Karpas-422 (cell line): ENCODE results near the gene ADAMTS13. TPM values are rescaled to one million over a fixed set of nuclear protein-coding genes. Genes with fewer than 3 reads are reported as not detected.
A peak's percentile ranks its signal among the peaks of the same experiment; 100 is the strongest.

Source experiments
- DNase-seq: peaks from one replicate; pipeline ENCODE4 v3.0.0-alpha.2; 2015
- H2AFZ ChIP-seq: fragments of 200-600 bp; sonication (generic); 2 replicates; pipeline ENCODE4 v1.6.1; 2014; ENCODE audit warnings: antibody characterized with exemption, low read length, mixed read lengths
- H3K27ac ChIP-seq: fragments of 200-600 bp; sonication (generic); 2 replicates; pipeline ENCODE4 v1.5.1; 2014; ENCODE audit warnings: mild to moderate bottlenecking, low read length, moderate library complexity
- H3K27me3 ChIP-seq: fragments of 200-600 bp; sonication (generic); 2 replicates; pipeline ENCODE4 v1.6.1; 2014; ENCODE audit warnings: low read length, mixed read lengths
- H3K36me3 ChIP-seq: fragments of 200-600 bp; sonication (generic); 2 replicates; pipeline ENCODE4 v1.6.1; 2014; ENCODE audit warnings: low read length, mixed read lengths; ENCODE audit not compliant: insufficient read depth
- H3K4me1 ChIP-seq: fragments of 200-600 bp; sonication (generic); 2 replicates; pipeline ENCODE4 v1.6.1; 2014; ENCODE audit warnings: mild to moderate bottlenecking, low read length, mixed read lengths
- H3K4me2 ChIP-seq: fragments of 200-600 bp; sonication (generic); 2 replicates; pipeline ENCODE4 v1.6.1; 2014; ENCODE audit warnings: low read length, low read depth, mild to moderate bottlenecking; ENCODE audit not compliant: poor library complexity, severe bottlenecking
- H3K4me3 ChIP-seq: fragments of 200-600 bp; sonication (generic); 2 replicates; pipeline ENCODE4 v1.5.1; 2014; ENCODE audit warnings: mild to moderate bottlenecking, antibody characterized with exemption, low read length, mixed read lengths
- H3K79me2 ChIP-seq: fragments of 200-600 bp; sonication (generic); 2 replicates; pipeline ENCODE4 v1.6.1; 2014; ENCODE audit warnings: mild to moderate bottlenecking, low read length, mixed read lengths
- H3K9ac ChIP-seq: fragments of 200-600 bp; sonication (generic); 2 replicates; pipeline ENCODE4 v1.6.0; 2014; ENCODE audit warnings: low read length
- H3K9me2 ChIP-seq: fragments of 200-600 bp; sonication (generic), shearing (Covaris generic); replicated peaks from 2 replicates; pipeline ENCODE4 v1.6.0; 2014; ENCODE audit warnings: mild to moderate bottlenecking, low read length, moderate library complexity; ENCODE audit not compliant: insufficient read depth
- H3K9me3 ChIP-seq: fragments of 300-700, 200-600 bp; sonication (generic); 2 replicates; pipeline ENCODE4 v1.6.1; 2014; ENCODE audit warnings: low read length, mixed read lengths
- H4K20me1 ChIP-seq: fragments of 200-600 bp; sonication (generic); 2 replicates; pipeline ENCODE4 v1.6.1; 2014; ENCODE audit warnings: mild to moderate bottlenecking, antibody characterized with exemption, low read length, low read depth; ENCODE audit not compliant: insufficient read depth
- total RNA-seq: library from RNA; depleted of rRNA; stranded (reverse); fragments of >200 nt; shearing (Covaris generic); gene quantifications from 2 replicates; pipeline ENCODE4 v1.2.3, GENCODE V29; 2014; ENCODE audit warnings: low replicate concordance

Gene ADAMTS13
- total RNA-seq, 1 experiment from 2014 or later = 0.34 TPM

DNA sequence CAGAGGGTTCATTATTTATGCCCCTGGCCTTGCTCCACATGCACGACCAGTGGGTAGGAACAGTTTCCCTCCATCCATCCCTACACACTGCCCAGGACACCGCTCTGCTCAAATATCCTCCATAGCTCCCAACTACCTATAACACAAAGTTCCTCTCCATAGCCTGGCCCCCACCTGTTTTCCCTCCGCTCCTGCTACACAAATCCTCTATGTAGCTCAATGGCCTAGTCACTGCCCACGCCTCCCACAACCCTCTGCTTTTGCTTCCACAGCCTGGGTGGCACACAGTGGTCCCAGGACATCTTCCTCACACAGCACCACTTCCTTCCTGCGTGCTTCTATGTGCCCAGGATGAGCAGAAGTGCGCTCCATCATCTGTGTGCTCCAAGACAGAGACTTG, 24.8 kb upstream of the ADAMTS13 start:
- Histone ChIP-seq H3K4me2 (no peak overlapping the region), H4K20me1 (no peaks in the 10 kb centered on the region), H3K27me3 (no peaks in the 10 kb centered on the region), H3K4me3 (no peak overlapping the region), H3K36me3 (no peaks in the 10 kb centered on the region), H3K27ac (no peak overlapping the region), H3K9ac (no peak overlapping the region), H2AFZ (no peak overlapping the region), H3K79me2 (no peaks in the 10 kb centered on the region), H3K9me3 (no peaks in the 10 kb centered on the region), H3K4me1 (no peaks in the 10 kb centered on the region), H3K9me2 (no peaks in the 10 kb centered on the region)
- no peak for DNase-seq

DNA sequence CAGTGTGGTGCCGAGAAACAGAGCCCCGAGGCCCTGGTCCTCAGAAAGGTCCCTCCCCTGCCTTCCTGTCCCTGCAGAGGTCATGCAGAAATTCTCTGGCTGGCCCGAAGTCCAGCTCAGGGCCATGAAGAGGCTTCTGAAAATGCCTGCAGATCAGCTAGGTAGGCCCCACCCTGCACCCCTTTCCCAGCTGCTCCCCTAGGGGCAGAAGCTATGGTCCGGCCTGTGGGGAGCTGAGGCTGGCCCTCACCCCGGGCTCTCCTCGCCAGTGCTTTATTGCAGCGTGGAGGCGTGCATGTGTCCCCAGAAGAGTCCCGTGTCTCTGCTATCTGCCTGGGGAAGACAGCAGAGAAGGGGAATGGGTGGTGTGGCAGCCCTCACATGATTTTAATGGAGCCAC, 24.3 kb upstream of the ADAMTS13 start:
- no peak overlapping the region for H2AFZ ChIP-seq
- H3K4me2 ChIP-seq = no peak overlapping the region
- no peaks in the 10 kb centered on the region; the same call in 1 of the 2 replicates for H4K20me1 ChIP-seq
- H3K4me1 ChIP-seq = no peaks in the 10 kb centered on the region
- no peak overlapping the region for H3K4me3 ChIP-seq
- H3K9me2 ChIP-seq = no peaks in the 10 kb centered on the region
- no peaks in the 10 kb centered on the region for H3K79me2 ChIP-seq
- H3K27ac ChIP-seq = no peak overlapping the region
- no peaks in the 10 kb centered on the region for H3K27me3 ChIP-seq
- no peak for DNase-seq
- H3K36me3 ChIP-seq = no peaks in the 10 kb centered on the region
- no peak overlapping the region for H3K9ac ChIP-seq
- H3K9me3 ChIP-seq = no peaks in the 10 kb centered on the region

DNA sequence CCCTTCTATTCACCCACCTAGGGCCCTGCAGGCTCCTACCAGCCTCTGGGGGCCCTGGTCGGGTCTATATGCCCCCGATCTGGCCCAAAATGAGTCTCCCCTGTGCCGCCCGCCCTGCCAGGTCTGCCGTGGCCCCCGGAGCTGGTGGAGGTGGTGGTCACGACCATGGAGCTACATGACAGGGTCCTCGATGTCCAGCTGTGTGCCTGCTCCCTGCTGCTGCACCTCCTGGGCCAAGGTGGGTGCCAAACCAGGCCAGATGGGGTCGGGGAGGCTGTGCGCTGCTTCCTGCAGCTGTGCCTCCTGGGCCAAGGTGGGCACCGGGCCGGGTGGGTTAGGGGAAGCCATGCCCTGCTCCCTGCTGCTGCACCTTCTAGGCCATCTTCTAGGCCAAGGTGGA, 21.9 kb upstream of the ADAMTS13 start:
- Histone ChIP-seq H3K9me2 (no peaks in the 10 kb centered on the region), H3K36me3 (peaks cover 4% of the 10 kb centered on the region; the same call in 1 of the 2 replicates), H2AFZ (no peak overlapping the region), H3K9me3 (no peaks in the 10 kb centered on the region), H4K20me1 (no peaks in the 10 kb centered on the region; the same call in 1 of the 2 replicates), H3K27ac (no peak overlapping the region), H3K4me3 (no peak overlapping the region), H3K4me1 (no peaks in the 10 kb centered on the region), H3K4me2 (no peak overlapping the region), H3K27me3 (no peaks in the 10 kb centered on the region), H3K9ac (no peak overlapping the region), H3K79me2 (no peaks in the 10 kb centered on the region)
- DNase-seq = no peak

DNA sequence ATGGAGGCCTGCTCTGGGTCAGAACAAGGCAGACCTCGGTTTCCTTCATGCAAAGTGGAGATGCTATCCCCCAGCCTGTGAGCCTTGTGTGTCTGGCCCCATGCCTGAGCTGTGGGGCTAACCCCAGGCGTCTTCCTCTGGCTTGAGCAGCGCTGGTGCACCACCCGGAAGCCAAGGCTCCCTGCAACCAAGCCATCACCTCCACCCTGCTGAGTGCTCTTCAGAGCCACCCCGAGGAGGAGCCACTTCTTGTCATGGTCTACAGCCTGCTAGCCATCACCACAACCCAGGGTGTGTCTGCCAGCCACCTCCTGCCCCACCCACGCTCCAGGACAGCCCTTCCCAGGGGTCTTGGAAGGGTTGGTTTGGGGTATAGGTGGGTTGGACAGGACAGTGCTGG, 20.6 kb upstream of the ADAMTS13 start:
- no peaks in the 10 kb centered on the region for H3K27me3 ChIP-seq
- peaks cover 13% of the 10 kb centered on the region; the same call in 1 of the 2 replicates for H4K20me1 ChIP-seq
- no peak overlapping the region for H3K4me3 ChIP-seq
- peaks cover 15% of the 10 kb centered on the region for H3K36me3 ChIP-seq
- H3K9me3 ChIP-seq = no peaks in the 10 kb centered on the region
- H3K27ac ChIP-seq = no peak overlapping the region
- DNase-seq = no peak
- no peak overlapping the region for H3K4me2 ChIP-seq
- H3K4me1 ChIP-seq = no peaks in the 10 kb centered on the region
- no peaks in the 10 kb centered on the region for H3K9me2 ChIP-seq
- no peak overlapping the region for H2AFZ ChIP-seq
- no peak overlapping the region for H3K9ac ChIP-seq
- H3K79me2 ChIP-seq = no peaks in the 10 kb centered on the region

DNA sequence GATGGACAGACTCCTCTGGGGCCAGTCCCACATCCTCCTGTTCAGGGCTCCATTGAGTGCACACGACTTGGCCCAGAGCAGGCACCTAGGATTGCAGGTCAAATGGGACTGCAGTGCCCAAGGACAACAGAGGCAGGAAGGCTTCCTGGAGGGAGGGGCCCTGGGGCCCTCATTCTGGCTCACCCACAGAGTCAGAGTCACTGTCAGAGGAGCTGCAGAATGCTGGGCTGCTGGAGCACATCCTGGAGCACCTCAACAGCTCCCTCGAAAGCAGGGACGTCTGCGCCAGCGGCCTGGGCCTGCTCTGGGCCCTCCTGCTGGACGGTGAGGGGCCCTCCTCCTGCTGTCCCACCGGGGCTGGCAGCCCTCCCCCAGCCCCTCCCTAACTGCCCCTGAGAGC, 19.5 kb upstream of the ADAMTS13 start:
- H3K9me3 ChIP-seq = no peaks in the 10 kb centered on the region
- no peak overlapping the region for H3K27ac ChIP-seq
- DNase-seq = no peak
- H3K79me2 ChIP-seq = no peaks in the 10 kb centered on the region
- no peaks in the 10 kb centered on the region for H3K4me1 ChIP-seq
- H3K4me3 ChIP-seq = no peak overlapping the region
- no peaks in the 10 kb centered on the region for H3K9me2 ChIP-seq
- H3K27me3 ChIP-seq = no peaks in the 10 kb centered on the region
- H4K20me1 ChIP-seq = peaks cover 15% of the 10 kb centered on the region; the same call in 1 of the 2 replicates
- H3K4me2 ChIP-seq = no peak overlapping the region
- H2AFZ ChIP-seq = no peak overlapping the region
- peaks cover 16% of the 10 kb centered on the region for H3K36me3 ChIP-seq
- no peak overlapping the region for H3K9ac ChIP-seq

DNA sequence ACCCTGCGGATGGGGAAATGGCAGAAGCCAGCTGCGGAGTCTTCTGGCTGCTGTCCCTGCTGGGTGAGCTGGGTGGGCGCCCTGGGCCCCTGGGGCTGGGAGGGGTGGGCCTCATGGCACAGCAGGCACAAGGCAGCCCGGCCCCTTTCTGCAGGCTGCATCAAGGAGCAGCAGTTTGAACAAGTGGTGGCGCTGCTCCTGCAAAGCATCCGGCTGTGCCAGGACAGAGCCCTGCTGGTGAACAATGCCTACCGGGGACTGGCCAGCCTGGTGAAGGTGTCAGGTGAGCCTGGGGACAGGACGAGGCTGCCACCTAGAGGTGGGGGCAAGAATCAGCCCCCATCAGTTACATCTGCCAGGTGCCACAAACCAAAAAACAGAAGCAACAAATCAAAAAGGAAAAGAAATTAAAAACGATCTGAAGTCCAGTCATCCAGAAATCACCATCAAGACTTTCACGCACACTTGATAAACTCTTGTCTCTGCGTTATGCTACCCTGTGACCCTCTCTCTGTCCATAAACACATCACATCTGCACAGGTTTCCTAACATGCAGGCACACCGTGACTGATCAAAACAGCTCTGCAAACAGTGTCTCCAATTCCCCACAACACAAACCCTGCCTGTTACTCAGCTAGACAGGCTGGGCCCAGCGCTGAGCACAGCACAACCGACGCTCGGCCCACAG, 18.3 kb upstream of the ADAMTS13 start:
- Histone ChIP-seq H3K79me2 (no peaks in the 10 kb centered on the region), H3K4me2 (no peak overlapping the region), H3K27ac (no peak overlapping the region), H3K9me2 (no peaks in the 10 kb centered on the region), H3K9me3 (no peaks in the 10 kb centered on the region), H3K27me3 (no peaks in the 10 kb centered on the region), H3K4me1 (no peaks in the 10 kb centered on the region), H3K36me3 (peaks cover 19% of the 10 kb centered on the region), H4K20me1 (peaks cover 17% of the 10 kb centered on the region; the same call in 1 of the 2 replicates), H3K9ac (no peak overlapping the region), H2AFZ (no peak overlapping the region), H3K4me3 (no peak overlapping the region)
- peak; percentile 89 for DNase-seq

DNA sequence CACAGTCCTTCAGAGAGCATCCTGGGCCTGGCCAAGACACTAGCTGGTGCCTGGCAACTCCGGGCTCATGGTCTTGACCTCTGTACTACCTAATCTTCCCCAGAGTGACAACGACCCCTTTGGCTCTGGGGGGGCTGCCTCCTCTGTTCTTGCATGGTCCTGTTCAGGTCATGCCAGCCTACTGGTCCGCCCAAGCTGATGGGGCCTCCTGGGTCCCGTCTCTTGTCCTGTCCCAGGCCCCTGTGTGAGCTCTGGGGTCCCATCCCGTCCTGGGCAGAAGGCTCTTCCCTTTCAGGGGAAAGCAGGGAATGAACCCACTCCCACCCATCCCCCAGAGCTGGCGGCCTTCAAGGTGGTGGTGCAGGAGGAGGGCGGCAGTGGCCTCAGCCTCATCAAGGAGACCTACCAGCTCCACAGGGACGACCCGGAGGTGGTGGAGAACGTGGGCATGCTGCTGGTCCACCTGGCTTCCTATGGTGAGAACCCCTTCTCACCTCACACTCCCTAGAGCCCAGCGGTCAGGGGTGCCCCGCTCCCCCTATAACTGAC, 17.6 kb upstream of the ADAMTS13 start:
- no peak overlapping the region for H2AFZ ChIP-seq
- H3K36me3 ChIP-seq = peaks cover 19% of the 10 kb centered on the region
- no peaks in the 10 kb centered on the region for H3K79me2 ChIP-seq
- H3K9me2 ChIP-seq = no peaks in the 10 kb centered on the region
- H3K9me3 ChIP-seq = no peaks in the 10 kb centered on the region
- no peak for DNase-seq
- no peak overlapping the region for H3K27ac ChIP-seq
- H3K27me3 ChIP-seq = no peaks in the 10 kb centered on the region
- peaks cover 17% of the 10 kb centered on the region; the same call in 1 of the 2 replicates for H4K20me1 ChIP-seq
- H3K9ac ChIP-seq = no peak overlapping the region
- no peaks in the 10 kb centered on the region for H3K4me1 ChIP-seq
- no peak overlapping the region for H3K4me2 ChIP-seq
- no peak overlapping the region for H3K4me3 ChIP-seq

DNA sequence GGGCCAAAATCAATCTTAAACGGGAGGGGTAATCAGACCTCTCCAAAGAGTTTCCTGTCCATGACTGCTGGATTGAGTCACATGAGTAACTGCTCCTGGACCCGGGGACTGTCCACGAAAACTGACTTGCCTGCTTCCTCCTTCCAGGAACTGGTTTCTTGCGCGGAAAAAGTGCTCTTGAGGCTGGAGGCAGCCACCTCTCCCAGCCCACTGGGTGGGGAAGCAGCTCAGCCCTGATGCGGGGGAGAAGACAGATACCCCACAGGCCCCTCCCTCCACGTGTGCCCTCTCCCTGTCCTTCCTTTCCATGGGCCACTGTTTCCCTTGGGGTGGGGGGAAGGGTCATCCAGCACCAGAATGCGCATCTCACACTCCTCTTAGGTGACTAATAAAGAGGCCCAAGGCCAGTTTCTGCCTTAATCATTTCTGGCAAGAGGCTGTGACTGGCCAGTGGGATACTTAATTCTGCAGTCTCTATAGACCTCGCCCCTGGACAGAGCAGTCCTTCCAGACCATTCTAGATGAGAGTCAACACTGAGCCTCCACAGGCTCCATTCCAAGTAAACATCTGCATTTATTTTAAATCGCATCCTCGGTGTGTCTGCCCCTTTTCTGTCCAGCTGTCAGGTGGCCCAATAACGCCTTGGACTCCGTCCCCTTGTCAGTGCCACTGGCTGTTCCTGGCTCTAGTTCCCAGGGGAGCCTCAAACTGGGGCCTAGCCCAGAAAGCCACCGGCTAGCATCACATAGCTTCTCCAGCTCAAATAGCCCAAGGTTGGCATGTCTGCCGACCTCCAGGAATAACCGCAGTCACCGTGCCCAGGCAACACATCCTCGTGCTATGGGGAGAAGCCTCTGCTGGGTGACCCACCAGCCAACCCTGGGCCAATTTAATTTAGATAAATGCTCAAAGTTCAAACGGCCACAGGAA, 16.4 kb upstream of the ADAMTS13 start:
- no peaks in the 10 kb centered on the region for H3K27me3 ChIP-seq
- H3K27ac ChIP-seq = no peak overlapping the region
- no peak overlapping the region for H3K9ac ChIP-seq
- H3K4me1 ChIP-seq = no peaks in the 10 kb centered on the region
- H3K4me2 ChIP-seq = no peak overlapping the region
- H3K4me3 ChIP-seq = no peak overlapping the region
- H3K36me3 ChIP-seq = peaks cover 23% of the 10 kb centered on the region
- no peaks in the 10 kb centered on the region for H3K9me2 ChIP-seq
- no peaks in the 10 kb centered on the region for H3K9me3 ChIP-seq
- H4K20me1 ChIP-seq = peaks cover 17% of the 10 kb centered on the region; the same call in 1 of the 2 replicates
- DNase-seq = no peak
- no peak overlapping the region for H2AFZ ChIP-seq
- H3K79me2 ChIP-seq = no peaks in the 10 kb centered on the region
